GM18508 (cell line): Measurements from ENCODE around the gene MYL4.

Experiments used
- ATAC-seq: cut with Tn5 transposase; IDR thresholded peaks from one replicate; pipeline ENCODE4 v1.9.1; 2021; ENCODE audit warnings: moderate number of reproducible peaks; ENCODE audit not compliant: insufficient read depth, unreplicated experiment

MYL4 gene

GRCh38 chr17:47239619-47239966, 30.4 kb downstream of the MYL4 start:
- no peak for ATAC-seq

GRCh38 chr17:47239967-47240651, 31.0 kb downstream of the MYL4 start:
- ATAC-seq, result no peak

GRCh38 chr17:47240806-47241205, 31.7 kb downstream of the MYL4 start:
- no peak for ATAC-seq

- ATAC-seq, result no peak
Measured at GRCh38 chr17:47242648-47243047, 33.5 kb downstream of the MYL4 start.

- no peak for ATAC-seq
Measured at GRCh38 chr17:47243737-47244598, 34.8 kb downstream of the MYL4 start.

- ATAC-seq, result no peak
Measured at GRCh38 chr17:47244697-47245096, 35.5 kb downstream of the MYL4 start.

- ATAC-seq, result no peak
Measured at GRCh38 chr17:47246120-47246519, 37.0 kb downstream of the MYL4 start.

GRCh38 chr17:47250855-47251254, 41.7 kb downstream of the MYL4 start:
- ATAC-seq, result no peak

- ATAC-seq, result no peak
Measured at GRCh38 chr17:47251421-47251940, 42.3 kb downstream of the MYL4 start.

GRCh38 chr17:47252209-47252608, 43.1 kb downstream of the MYL4 start:
- ATAC-seq, result no peak

- no peak for ATAC-seq
Measured at GRCh38 chr17:47252766-47253512, 43.8 kb downstream of the MYL4 start.

GRCh38 chr17:47253541-47254402, 44.6 kb downstream of the MYL4 start, which contains the start of gene ITGB3:
TSS of gene ITGB3 (plus strand) at chr17:47253827. CDS start at chr17:47253862, 35 bp downstream.
- no peak for ATAC-seq

- ATAC-seq, result no peak
Measured at GRCh38 chr17:47254403-47254943, 45.3 kb downstream of the MYL4 start.

- no peak for ATAC-seq
Measured at GRCh38 chr17:47257651-47258339, 48.6 kb downstream of the MYL4 start.

GRCh38 chr17:47262586-47262985, 53.4 kb downstream of the MYL4 start:
- ATAC-seq, result no peak

- ATAC-seq, result no peak
Measured at GRCh38 chr17:47264166-47264565, 55.0 kb downstream of the MYL4 start.

GRCh38 chr17:47265983-47266541, 56.9 kb downstream of the MYL4 start:
- no peak for ATAC-seq

- no peak for ATAC-seq
Measured at GRCh38 chr17:47266782-47267181, 57.6 kb downstream of the MYL4 start.
